Astrocyte (in vitro differentiated cells and primary cell): ENCODE results near the gene DLK2. TPM values are rescaled to one million over a fixed set of nuclear protein-coding genes. Genes with fewer than 3 reads are reported as not detected.
A peak's percentile ranks its signal among the peaks of the same experiment; 100 is the strongest.

Experiments used
- DNase-seq: peaks from one replicate; pipeline ENCODE4 v3.0.0-alpha.2; 2010; ENCODE audit warnings: low read depth
- FAIRE-seq: peaks from 2 replicates; lab custom pipeline; 2011; peaks lifted over from hg19 to GRCh38; lab: Jason Lieb, UNC
- H2AFZ ChIP-seq: 2 replicates; pipeline ENCODE4 v1.6.0; 2012; ENCODE audit warnings: low read depth, low read length, inconsistent platforms
- H3K27ac ChIP-seq: 2 replicates; pipeline ENCODE4 v1.5.1; 2011; ENCODE audit warnings: low read depth, low read length, inconsistent platforms
- H3K27me3 ChIP-seq: 2 replicates; pipeline ENCODE4 v1.6.0; 2011; ENCODE audit warnings: low read length, inconsistent platforms; ENCODE audit not compliant: insufficient read depth
- H3K36me3 ChIP-seq: 2 replicates; pipeline ENCODE4 v1.5.1; 2011; ENCODE audit warnings: low read length, inconsistent platforms; ENCODE audit not compliant: insufficient read depth
- H3K4me1 ChIP-seq: 2 replicates; pipeline ENCODE4 v1.5.1; 2011; ENCODE audit warnings: low read length, inconsistent platforms; ENCODE audit not compliant: insufficient read depth
- H3K4me2 ChIP-seq: 2 replicates; pipeline ENCODE4 v1.6.0; 2012; ENCODE audit warnings: low read length, inconsistent platforms
- H3K4me3 ChIP-seq: 2 replicates; pipeline ENCODE4 v1.5.1; 2011; ENCODE audit warnings: low read depth, mild to moderate bottlenecking, low read length, inconsistent platforms; ENCODE audit not compliant: insufficient read depth
- H3K79me2 ChIP-seq: 2 replicates; pipeline ENCODE4 v1.6.0; 2012; ENCODE audit warnings: mild to moderate bottlenecking, low read length, inconsistent platforms; ENCODE audit not compliant: insufficient read depth
- H3K9ac ChIP-seq: 2 replicates; pipeline ENCODE4 v1.6.0; 2012; ENCODE audit warnings: mild to moderate bottlenecking, low read length, inconsistent platforms
- H3K9me3 ChIP-seq: 2 replicates; pipeline ENCODE4 v1.5.1; 2012; ENCODE audit warnings: low read depth, mild to moderate bottlenecking, low read length, inconsistent platforms; ENCODE audit not compliant: insufficient read depth
- H4K20me1 ChIP-seq: 2 replicates; pipeline ENCODE4 v1.6.0; 2012; ENCODE audit warnings: low read length, inconsistent platforms; ENCODE audit not compliant: insufficient read depth
- H3K27ac Mint-ChIP-seq: one replicate; pipeline ENCODE4 v1.8.0; 2021; ENCODE audit warnings: mild to moderate bottlenecking, mixed read lengths; ENCODE audit not compliant: unreplicated experiment
- H3K27me3 Mint-ChIP-seq: one replicate; pipeline ENCODE4 v1.8.0; 2021; ENCODE audit warnings: low read depth, mixed read lengths; ENCODE audit not compliant: unreplicated experiment
- H3K36me3 Mint-ChIP-seq: one replicate; pipeline ENCODE4 v1.8.0; 2021; ENCODE audit warnings: low read depth, mixed read lengths; ENCODE audit not compliant: unreplicated experiment
- H3K4me1 Mint-ChIP-seq: one replicate; pipeline ENCODE4 v1.8.0; 2021; ENCODE audit warnings: low read depth, mixed read lengths; ENCODE audit not compliant: unreplicated experiment
- H3K4me3 Mint-ChIP-seq: one replicate; pipeline ENCODE4 v1.8.0; 2021; ENCODE audit warnings: mild to moderate bottlenecking, moderate library complexity, mixed read lengths; ENCODE audit not compliant: unreplicated experiment
- H3K9me3 Mint-ChIP-seq: one replicate; pipeline ENCODE4 v1.8.0; 2021; ENCODE audit warnings: mild to moderate bottlenecking, mixed read lengths; ENCODE audit not compliant: unreplicated experiment
- CTCF ChIP-seq: IDR thresholded peaks from 2 replicates; pipeline ENCODE4 v1.5.1; 2011; ENCODE audit warnings: low read depth, mild to moderate bottlenecking, inconsistent platforms, low read length, moderate library complexity; ENCODE audit not compliant: insufficient read depth
- EZH2 ChIP-seq: IDR thresholded peaks from 2 replicates; pipeline ENCODE4 v1.6.1; 2012; ENCODE audit warnings: mild to moderate bottlenecking, low read length, inconsistent platforms; ENCODE audit not compliant: insufficient read depth
- total RNA-seq: library from RNA; stranded (reverse); gene quantifications from 2 replicates; pipeline ENCODE4 v1.2.1, GENCODE V29; 2021

The DLK2 gene
- total RNA-seq, 1 donor from 2014 or later: 0.68 TPM

DNA sequence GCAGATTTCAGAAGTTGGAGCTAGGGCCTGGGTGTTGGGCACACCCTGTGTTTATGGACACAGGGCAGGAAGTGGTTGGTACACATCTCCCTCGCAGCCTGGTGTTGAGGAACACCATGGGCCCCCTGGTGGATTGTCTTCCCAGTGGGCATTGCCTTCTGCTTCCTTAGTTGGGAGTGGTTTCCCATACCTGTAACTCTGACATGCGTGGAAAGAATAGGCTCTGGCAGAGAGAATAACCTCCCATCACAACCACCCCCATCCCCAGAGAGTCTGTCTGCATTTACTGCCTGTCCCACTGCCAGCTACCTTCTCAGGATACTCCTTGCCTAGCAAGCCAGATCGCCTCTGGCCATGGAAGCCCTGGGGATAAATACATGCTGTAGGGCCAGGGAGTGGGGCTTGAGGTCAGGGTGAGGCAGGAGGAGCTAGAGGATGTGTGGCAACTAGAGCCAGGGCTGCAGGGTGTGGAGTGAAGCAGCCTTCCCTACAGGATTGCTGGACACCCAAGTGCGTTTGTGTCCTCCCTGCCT, 40.1 kb upstream of the DLK2 start:
- no peak overlapping the region for H3K27ac Mint-ChIP-seq
- FAIRE-seq: no peak
- Histone ChIP-seq H3K4me1 (peaks cover 39% of the 10 kb centered on the region), H3K9ac (no peak overlapping the region), H3K4me3 (no peak overlapping the region), H2AFZ (no peak overlapping the region), H3K27me3 (no peaks in the 10 kb centered on the region), H3K79me2 (peaks cover 34% of the 10 kb centered on the region), H3K27ac (no peak overlapping the region), H3K9me3 (no peaks in the 10 kb centered on the region), H3K36me3 (peaks cover 14% of the 10 kb centered on the region), H3K4me2 (peak overlapping the region; percentile 70), H4K20me1 (peaks cover 77% of the 10 kb centered on the region)
- H3K9me3 Mint-ChIP-seq: no peaks in the 10 kb centered on the region
- peaks cover 8% of the 10 kb centered on the region for H3K36me3 Mint-ChIP-seq
- TF ChIP-seq CTCF (no peak), EZH2 (no peak)
- no peaks in the 10 kb centered on the region for H3K27me3 Mint-ChIP-seq
- no peak for DNase-seq
- H3K4me1 Mint-ChIP-seq: peaks cover 19% of the 10 kb centered on the region
- no peak overlapping the region for H3K4me3 Mint-ChIP-seq

GRCh38 chr6:43494766-43495165, 39.4 kb upstream of the DLK2 start:
- Histone ChIP-seq H3K9me3 (no peaks in the 10 kb centered on the region), H3K79me2 (peaks cover 34% of the 10 kb centered on the region), H4K20me1 (peaks cover 77% of the 10 kb centered on the region), H3K4me1 (peaks cover 39% of the 10 kb centered on the region), H3K27me3 (no peaks in the 10 kb centered on the region), H3K4me3 (no peak overlapping the region), H3K4me2 (no peak overlapping the region), H3K36me3 (peaks cover 8% of the 10 kb centered on the region), H3K27ac (no peak overlapping the region), H3K9ac (no peak overlapping the region), H2AFZ (no peak overlapping the region)
- Mint-ChIP-seq H3K9me3 (no peaks in the 10 kb centered on the region), H3K27ac (no peak overlapping the region), H3K4me1 (peaks cover 22% of the 10 kb centered on the region), H3K4me3 (no peak overlapping the region), H3K36me3 (peaks cover 7% of the 10 kb centered on the region), H3K27me3 (no peaks in the 10 kb centered on the region)
- no peak for DNase-seq
- TF ChIP-seq CTCF (no peak), EZH2 (no peak)
- FAIRE-seq: no peak

GRCh38 chr6:43494321-43494720, 39.0 kb upstream of the DLK2 start:
- peaks cover 4% of the 10 kb centered on the region for H3K36me3 ChIP-seq
- no peak for FAIRE-seq
- no peak overlapping the region for H3K27ac ChIP-seq
- H3K4me2 ChIP-seq: no peak overlapping the region
- peaks cover 76% of the 10 kb centered on the region for H4K20me1 ChIP-seq
- Mint-ChIP-seq H3K4me1 (peaks cover 23% of the 10 kb centered on the region), H3K27me3 (no peaks in the 10 kb centered on the region), H3K36me3 (peaks cover 6% of the 10 kb centered on the region), H3K4me3 (no peak overlapping the region), H3K9me3 (no peaks in the 10 kb centered on the region), H3K27ac (no peak overlapping the region)
- no peak overlapping the region for H2AFZ ChIP-seq
- peaks cover 39% of the 10 kb centered on the region for H3K4me1 ChIP-seq
- no peaks in the 10 kb centered on the region for H3K27me3 ChIP-seq
- peaks cover 37% of the 10 kb centered on the region for H3K79me2 ChIP-seq
- H3K9ac ChIP-seq: no peak overlapping the region
- TF ChIP-seq CTCF (no peak), EZH2 (no peak)
- H3K4me3 ChIP-seq: no peak overlapping the region
- no peaks in the 10 kb centered on the region for H3K9me3 ChIP-seq
- no peak for DNase-seq
